ENCODE data around the gene ALKAL2.

DNA sequence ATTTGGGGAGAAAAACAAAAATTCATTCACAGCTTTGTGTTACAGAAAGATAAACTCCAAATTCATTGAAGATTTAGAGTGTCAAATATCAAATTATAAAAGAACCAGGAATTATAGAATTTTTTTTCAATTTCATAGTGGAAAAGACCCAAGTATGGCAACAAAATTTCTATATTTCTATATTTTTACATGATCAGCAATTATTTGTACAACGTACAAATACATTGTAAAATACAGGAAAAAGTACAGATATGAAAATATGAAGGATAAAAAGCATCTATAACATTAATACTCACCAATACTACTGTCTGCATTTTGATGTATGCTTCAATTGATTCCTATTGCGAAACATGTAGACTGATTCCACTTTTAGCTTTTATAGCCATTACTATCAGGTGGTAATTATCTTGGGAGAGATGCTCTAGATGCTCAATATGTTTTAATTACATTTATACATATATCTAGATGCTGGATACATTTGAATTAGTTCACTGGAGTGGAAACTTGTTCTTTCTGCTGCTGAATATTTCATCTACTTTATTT is 28.0 kb downstream of the ALKAL2 start:
- TF ChIP-seq EP300 (IDR thresholded peaks at IDR 0.05) (no peak), POLR2A (IDR thresholded peaks at IDR 0.05) (no peak), POLR2AphosphoS5 (IDR thresholded peaks at IDR 0.05) (no peak)
- TF ChIP-seq, protein P1, sequence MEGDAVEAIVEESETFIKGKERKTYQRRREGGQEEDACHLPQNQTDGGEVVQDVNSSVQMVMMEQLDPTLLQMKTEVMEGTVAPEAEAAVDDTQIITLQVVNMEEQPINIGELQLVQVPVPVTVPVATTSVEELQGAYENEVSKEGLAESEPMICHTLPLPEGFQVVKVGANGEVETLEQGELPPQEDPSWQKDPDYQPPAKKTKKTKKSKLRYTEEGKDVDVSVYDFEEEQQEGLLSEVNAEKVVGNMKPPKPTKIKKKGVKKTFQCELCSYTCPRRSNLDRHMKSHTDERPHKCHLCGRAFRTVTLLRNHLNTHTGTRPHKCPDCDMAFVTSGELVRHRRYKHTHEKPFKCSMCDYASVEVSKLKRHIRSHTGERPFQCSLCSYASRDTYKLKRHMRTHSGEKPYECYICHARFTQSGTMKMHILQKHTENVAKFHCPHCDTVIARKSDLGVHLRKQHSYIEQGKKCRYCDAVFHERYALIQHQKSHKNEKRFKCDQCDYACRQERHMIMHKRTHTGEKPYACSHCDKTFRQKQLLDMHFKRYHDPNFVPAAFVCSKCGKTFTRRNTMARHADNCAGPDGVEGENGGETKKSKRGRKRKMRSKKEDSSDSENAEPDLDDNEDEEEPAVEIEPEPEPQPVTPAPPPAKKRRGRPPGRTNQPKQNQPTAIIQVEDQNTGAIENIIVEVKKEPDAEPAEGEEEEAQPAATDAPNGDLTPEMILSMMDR (IDR thresholded peaks at IDR 0.05), result no peak
